Right lobe of liver (tissue), 4 donors: ENCODE data around the gene ZNF618.

Source experiments
- POLR2A ChIP-seq: fragments of 450-650 bp; IDR thresholded peaks from one replicate; pipeline ENCODE4 v1.6.1; 2017; ENCODE audit warnings: antibody characterized with exemption, mild to moderate bottlenecking
- TF ChIP-seq, protein P1 (sequence below), 4 donors: fragments of 200-600 bp in 3 of 4; fragments of 450-650 bp in 1 of 4; IDR thresholded peaks; one replicate each; pipeline versions ENCODE4 v1.5.1 to v1.8.0; 2016 to 2022; ENCODE audit warnings: antibody characterized with exemption in 4 of 4, mild to moderate bottlenecking in 2 of 4
- donor health status: DM: no; HTN: no; CAD: no.
- donor health status: DM: no; HTN: no; CAD: no.
- donor health status: DM: no; HTN: yes; CAD: no.

DNA sequence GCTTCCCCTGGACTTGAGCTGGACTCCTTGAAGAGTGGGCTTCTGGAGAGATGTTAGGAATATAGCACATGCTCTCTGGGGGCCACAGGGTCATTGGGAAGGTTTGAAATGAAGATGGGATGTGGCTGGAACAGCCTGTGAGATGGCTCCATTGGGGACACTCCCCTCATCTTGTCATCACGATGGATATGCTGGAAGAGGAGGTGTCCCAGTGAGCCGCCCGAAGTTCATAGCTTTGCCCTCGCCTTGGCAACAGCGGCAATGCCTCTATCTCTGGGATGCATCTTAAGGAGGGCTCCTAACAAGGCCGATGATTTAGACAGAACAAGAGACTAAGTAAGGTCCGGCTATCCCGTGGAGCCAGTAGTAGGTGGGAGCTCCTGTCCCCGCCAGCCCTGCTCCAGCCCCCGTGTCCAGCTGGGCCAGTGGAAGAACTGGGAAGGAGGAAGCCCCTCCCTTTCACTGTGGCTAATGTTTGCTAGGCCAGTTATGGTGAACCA lies 178.1 kb downstream of the ZNF618 start:
- TF ChIP-seq POLR2A = no peak
- TF ChIP-seq, protein P1, sequence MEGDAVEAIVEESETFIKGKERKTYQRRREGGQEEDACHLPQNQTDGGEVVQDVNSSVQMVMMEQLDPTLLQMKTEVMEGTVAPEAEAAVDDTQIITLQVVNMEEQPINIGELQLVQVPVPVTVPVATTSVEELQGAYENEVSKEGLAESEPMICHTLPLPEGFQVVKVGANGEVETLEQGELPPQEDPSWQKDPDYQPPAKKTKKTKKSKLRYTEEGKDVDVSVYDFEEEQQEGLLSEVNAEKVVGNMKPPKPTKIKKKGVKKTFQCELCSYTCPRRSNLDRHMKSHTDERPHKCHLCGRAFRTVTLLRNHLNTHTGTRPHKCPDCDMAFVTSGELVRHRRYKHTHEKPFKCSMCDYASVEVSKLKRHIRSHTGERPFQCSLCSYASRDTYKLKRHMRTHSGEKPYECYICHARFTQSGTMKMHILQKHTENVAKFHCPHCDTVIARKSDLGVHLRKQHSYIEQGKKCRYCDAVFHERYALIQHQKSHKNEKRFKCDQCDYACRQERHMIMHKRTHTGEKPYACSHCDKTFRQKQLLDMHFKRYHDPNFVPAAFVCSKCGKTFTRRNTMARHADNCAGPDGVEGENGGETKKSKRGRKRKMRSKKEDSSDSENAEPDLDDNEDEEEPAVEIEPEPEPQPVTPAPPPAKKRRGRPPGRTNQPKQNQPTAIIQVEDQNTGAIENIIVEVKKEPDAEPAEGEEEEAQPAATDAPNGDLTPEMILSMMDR (IDR thresholded peaks at IDR 0.05) = no peak
